PFSK-1 (cell line): Measurements from ENCODE around the gene LRRC72.

Experiments
- FOXP2 ChIP-seq: optimal IDR thresholded peaks from 2 replicates; pipeline ENCODE3; 2011; ENCODE audit warnings: borderline replicate concordance, control low read depth, inconsistent platforms; ENCODE audit not compliant: insufficient read depth; ENCODE audit errors: extremely low read length, extremely low read depth
- POLR2AphosphoS5 ChIP-seq: IDR thresholded peaks from 2 replicates; pipeline ENCODE4 v1.6.1; 2012; ENCODE audit warnings: low read depth, mild to moderate bottlenecking, control low read depth, low read length, moderate library complexity
- SIN3A ChIP-seq: IDR thresholded peaks from 2 replicates; pipeline ENCODE4 v1.6.1; 2012; ENCODE audit warnings: mild to moderate bottlenecking, low read length, moderate library complexity, borderline replicate concordance; ENCODE audit not compliant: insufficient read depth
- TAF1 ChIP-seq: IDR thresholded peaks from 2 replicates; pipeline ENCODE4 v1.6.1; 2012; ENCODE audit warnings: low read length, control low read depth, borderline replicate concordance; ENCODE audit not compliant: insufficient read depth
- TF ChIP-seq, protein P1 (sequence below), 2 experiments: IDR thresholded peaks; 2 replicates each; pipeline versions ENCODE4 v1.6.1 to v1.8.0; 2011 to 2012; ENCODE audit warnings: low read depth in 2 of 2, low read length in 2 of 2, control low read depth in 1 of 2, inconsistent platforms in 1 of 2, mild to moderate bottlenecking in 1 of 2, moderate library complexity in 1 of 2; ENCODE audit not compliant: insufficient read depth in 1 of 2

The LRRC72 gene

DNA sequence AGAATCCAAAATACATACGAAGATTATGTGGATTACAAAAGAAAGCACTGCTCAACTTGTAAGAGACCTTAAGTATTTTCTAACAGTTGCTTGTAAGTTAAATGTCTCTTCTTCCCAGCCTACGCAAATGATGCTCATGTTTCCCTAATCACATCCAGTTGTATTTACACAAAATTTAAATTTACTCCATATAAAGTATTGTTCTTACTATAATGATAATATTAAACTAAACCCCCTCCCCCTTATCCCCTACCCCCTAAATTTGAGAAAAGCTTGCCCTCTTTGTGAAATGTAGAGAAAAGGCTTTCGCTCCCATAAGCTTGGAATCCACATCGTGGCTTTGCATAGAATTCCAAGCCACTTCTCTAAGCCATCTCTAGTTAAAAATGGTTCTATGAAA lies 89.5 kb downstream of the LRRC72 start:
- TF ChIP-seq POLR2AphosphoS5, result no peak
- TF ChIP-seq SIN3A, result no peak
- TF ChIP-seq, protein P1, sequence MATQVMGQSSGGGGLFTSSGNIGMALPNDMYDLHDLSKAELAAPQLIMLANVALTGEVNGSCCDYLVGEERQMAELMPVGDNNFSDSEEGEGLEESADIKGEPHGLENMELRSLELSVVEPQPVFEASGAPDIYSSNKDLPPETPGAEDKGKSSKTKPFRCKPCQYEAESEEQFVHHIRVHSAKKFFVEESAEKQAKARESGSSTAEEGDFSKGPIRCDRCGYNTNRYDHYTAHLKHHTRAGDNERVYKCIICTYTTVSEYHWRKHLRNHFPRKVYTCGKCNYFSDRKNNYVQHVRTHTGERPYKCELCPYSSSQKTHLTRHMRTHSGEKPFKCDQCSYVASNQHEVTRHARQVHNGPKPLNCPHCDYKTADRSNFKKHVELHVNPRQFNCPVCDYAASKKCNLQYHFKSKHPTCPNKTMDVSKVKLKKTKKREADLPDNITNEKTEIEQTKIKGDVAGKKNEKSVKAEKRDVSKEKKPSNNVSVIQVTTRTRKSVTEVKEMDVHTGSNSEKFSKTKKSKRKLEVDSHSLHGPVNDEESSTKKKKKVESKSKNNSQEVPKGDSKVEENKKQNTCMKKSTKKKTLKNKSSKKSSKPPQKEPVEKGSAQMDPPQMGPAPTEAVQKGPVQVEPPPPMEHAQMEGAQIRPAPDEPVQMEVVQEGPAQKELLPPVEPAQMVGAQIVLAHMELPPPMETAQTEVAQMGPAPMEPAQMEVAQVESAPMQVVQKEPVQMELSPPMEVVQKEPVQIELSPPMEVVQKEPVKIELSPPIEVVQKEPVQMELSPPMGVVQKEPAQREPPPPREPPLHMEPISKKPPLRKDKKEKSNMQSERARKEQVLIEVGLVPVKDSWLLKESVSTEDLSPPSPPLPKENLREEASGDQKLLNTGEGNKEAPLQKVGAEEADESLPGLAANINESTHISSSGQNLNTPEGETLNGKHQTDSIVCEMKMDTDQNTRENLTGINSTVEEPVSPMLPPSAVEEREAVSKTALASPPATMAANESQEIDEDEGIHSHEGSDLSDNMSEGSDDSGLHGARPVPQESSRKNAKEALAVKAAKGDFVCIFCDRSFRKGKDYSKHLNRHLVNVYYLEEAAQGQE (IDR thresholded peaks at IDR 0.05; ENCODE audit: insufficient read depth in 1 of 2, low read depth in 2 of 2, low read length in 2 of 2), result no peak
- no peak for TF ChIP-seq FOXP2

- TF ChIP-seq SIN3A, result no peak
- TF ChIP-seq TAF1, result no peak
- TF ChIP-seq FOXP2, result no peak
- no peak for TF ChIP-seq POLR2AphosphoS5
- TF ChIP-seq, protein P1 (IDR thresholded peaks at IDR 0.05; ENCODE audit: insufficient read depth in 1 of 2, low read depth in 2 of 2, low read length in 2 of 2), result no peak
These were observed 89.9 kb downstream of the LRRC72 start for GRCh38 chr7:16616542-16616941.

DNA sequence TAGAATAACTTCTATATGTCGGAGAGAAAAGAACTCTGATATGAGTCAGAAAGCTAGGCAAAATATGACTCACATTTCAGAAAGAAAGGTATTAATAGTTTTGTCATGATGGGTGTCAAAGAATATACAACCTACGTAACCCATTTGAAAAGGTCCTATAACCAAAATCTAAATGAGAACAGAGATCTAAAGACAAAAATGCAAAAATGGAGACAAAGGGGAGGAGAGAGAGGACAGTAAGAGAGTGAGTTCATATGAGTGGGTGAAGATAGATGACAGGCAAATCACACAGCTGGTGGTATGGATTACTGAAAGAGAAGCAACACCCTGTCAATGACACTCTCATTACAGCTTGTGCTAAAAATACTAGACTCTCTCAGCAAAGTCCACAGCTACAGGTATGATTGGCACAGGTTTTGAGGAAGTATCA lies 93.4 kb downstream of the LRRC72 start:
- TF ChIP-seq SIN3A (no peak), FOXP2 (no peak), TAF1 (no peak), POLR2AphosphoS5 (no peak)
- TF ChIP-seq, protein P1 (IDR thresholded peaks at IDR 0.05; ENCODE audit: insufficient read depth in 1 of 2, low read depth in 2 of 2, low read length in 2 of 2), result no peak

- TF ChIP-seq, protein P1 (IDR thresholded peaks at IDR 0.05; ENCODE audit: insufficient read depth in 1 of 2, low read depth in 2 of 2, low read length in 2 of 2), result no peak
- TF ChIP-seq POLR2AphosphoS5 (no peak), SIN3A (no peak), TAF1 (no peak), FOXP2 (no peak)
These were observed 99.8 kb downstream of the LRRC72 start for GRCh38 chr7:16626388-16626787.

DNA sequence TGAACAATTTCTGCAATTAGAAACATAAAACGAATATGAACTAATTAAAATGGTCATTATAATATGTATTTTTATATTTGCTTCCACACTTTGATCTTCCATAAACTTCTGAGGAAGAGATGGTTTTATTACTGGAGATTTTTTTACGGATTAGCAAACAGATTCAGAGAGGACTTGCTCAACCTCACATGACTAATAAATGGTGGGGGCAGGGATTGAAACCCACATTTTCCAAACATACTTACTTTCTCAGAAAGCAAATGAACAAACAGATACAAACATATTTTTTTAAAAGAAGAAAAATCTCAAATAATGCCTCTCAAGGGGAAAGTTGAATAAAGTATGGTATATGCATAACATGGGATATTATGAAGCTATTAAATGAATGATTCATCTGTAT lies 100.6 kb downstream of the LRRC72 start:
- TF ChIP-seq, protein P1 (IDR thresholded peaks at IDR 0.05; ENCODE audit: insufficient read depth in 1 of 2, low read depth in 2 of 2, low read length in 2 of 2), result no peak
- no peak for TF ChIP-seq SIN3A
- TF ChIP-seq TAF1, result no peak
- no peak for TF ChIP-seq FOXP2
- no peak for TF ChIP-seq POLR2AphosphoS5
